KOPT-K1 (cell line): ENCODE measurements around the gene CDH4.

Source experiments
- H3K27ac ChIP-seq: fragments of 200-600 bp; sonication (generic); 2 replicates; pipeline ENCODE4 v1.5.1; 2016; ENCODE audit warnings: antibody characterized with exemption, mild to moderate bottlenecking, low read depth, low read length; ENCODE audit not compliant: poor library complexity, severe bottlenecking
- H3K36me3 ChIP-seq: fragments of 200-600 bp; sonication (generic); 2 replicates; pipeline ENCODE4 v1.5.1; 2017; ENCODE audit warnings: antibody characterized with exemption, mild to moderate bottlenecking, low read length, moderate library complexity; ENCODE audit not compliant: insufficient read depth
- H3K9me3 ChIP-seq: fragments of 200-600 bp; sonication (generic); 2 replicates; pipeline ENCODE4 v1.5.1; 2017; ENCODE audit warnings: antibody characterized with exemption, low read length, mild to moderate bottlenecking; ENCODE audit not compliant: insufficient read depth, poor library complexity, severe bottlenecking

Gene CDH4

GRCh38 chr20:61569825-61570224 is 317.8 kb downstream of the CDH4 start:
- H3K36me3 ChIP-seq: no peaks in the 10 kb centered on the region
- H3K9me3 ChIP-seq: no peaks in the 10 kb centered on the region
- H3K27ac ChIP-seq: no peak overlapping the region

GRCh38 chr20:61570646-61571195 is 318.7 kb downstream of the CDH4 start:
- Histone ChIP-seq H3K27ac (no peak overlapping the region), H3K36me3 (no peaks in the 10 kb centered on the region), H3K9me3 (no peaks in the 10 kb centered on the region)

GRCh38 chr20:61571221-61571620 is 319.2 kb downstream of the CDH4 start:
- Histone ChIP-seq H3K36me3 (no peaks in the 10 kb centered on the region), H3K27ac (no peak overlapping the region), H3K9me3 (no peaks in the 10 kb centered on the region)

GRCh38 chr20:61571916-61572711 is 320.1 kb downstream of the CDH4 start:
- Histone ChIP-seq H3K36me3 (no peaks in the 10 kb centered on the region), H3K9me3 (no peaks in the 10 kb centered on the region), H3K27ac (no peak overlapping the region)

GRCh38 chr20:61572789-61573188 is 320.7 kb downstream of the CDH4 start:
- Histone ChIP-seq H3K9me3 (no peaks in the 10 kb centered on the region), H3K36me3 (no peaks in the 10 kb centered on the region), H3K27ac (no peak overlapping the region)

- H3K9me3 ChIP-seq: no peaks in the 10 kb centered on the region
- H3K36me3 ChIP-seq: no peaks in the 10 kb centered on the region
Observed at GRCh38 chr20:61573415-61574305, 321.6 kb downstream of the CDH4 start.

GRCh38 chr20:61575151-61575937 is 323.3 kb downstream of the CDH4 start:
- Histone ChIP-seq H3K27ac (no peak overlapping the region), H3K36me3 (no peaks in the 10 kb centered on the region)

More at GRCh38 chr20:61573415-61574305, 321.6 kb downstream of the CDH4 start:
- H3K27ac ChIP-seq: no peak overlapping the region

GRCh38 chr20:61576372-61576771 is 324.3 kb downstream of the CDH4 start:
- Histone ChIP-seq H3K36me3 (no peaks in the 10 kb centered on the region), H3K27ac (no peak overlapping the region), H3K9me3 (no peaks in the 10 kb centered on the region)

More at GRCh38 chr20:61575151-61575937, 323.3 kb downstream of the CDH4 start:
- no peaks in the 10 kb centered on the region for H3K9me3 ChIP-seq

GRCh38 chr20:61577065-61577464 is 325.0 kb downstream of the CDH4 start:
- Histone ChIP-seq H3K9me3 (no peaks in the 10 kb centered on the region), H3K27ac (no peak overlapping the region), H3K36me3 (no peaks in the 10 kb centered on the region)

- Histone ChIP-seq H3K36me3 (no peaks in the 10 kb centered on the region), H3K9me3 (no peaks in the 10 kb centered on the region), H3K27ac (no peak overlapping the region)
Observed at GRCh38 chr20:61579908-61580307, 327.8 kb downstream of the CDH4 start.

- Histone ChIP-seq H3K36me3 (no peaks in the 10 kb centered on the region), H3K27ac (no peak overlapping the region), H3K9me3 (no peaks in the 10 kb centered on the region)
Observed at GRCh38 chr20:61580958-61581824, 329.1 kb downstream of the CDH4 start.

GRCh38 chr20:61581825-61582188 is 329.7 kb downstream of the CDH4 start:
- Histone ChIP-seq H3K36me3 (no peaks in the 10 kb centered on the region), H3K27ac (no peak overlapping the region), H3K9me3 (no peaks in the 10 kb centered on the region)

- no peaks in the 10 kb centered on the region for H3K36me3 ChIP-seq
- no peaks in the 10 kb centered on the region for H3K9me3 ChIP-seq
- no peak overlapping the region for H3K27ac ChIP-seq
Observed at GRCh38 chr20:61582196-61582923, 330.3 kb downstream of the CDH4 start.
